ENCODE measurements around the gene MPP3. TPM values are rescaled to one million over a fixed set of nuclear protein-coding genes. Genes with fewer than 3 reads are reported as not detected.

The MPP3 gene
- total RNA-seq, 1 experiment from 2014 or later: 6.9 TPM

- H2BK12ac ChIP-seq (ENCODE audit: insufficient read length, low read depth, low read length): no peak overlapping the region
- no peak overlapping the region for H3K27ac ChIP-seq (ENCODE audit: insufficient read length, low read depth, low read length)
- peaks cover 0 to 2% of the 10 kb centered on the region in 2 experiments; a peak in 1 of 5 replicates for H3K9me3 Mint-ChIP-seq
- H3K27me3 ChIP-seq (ENCODE audit: insufficient read depth, low read length): no peaks in the 10 kb centered on the region
- no peak overlapping the region for H3K4me3 Mint-ChIP-seq
- no peak overlapping the region for H2BK120ac ChIP-seq (ENCODE audit: low read depth, low read length, poor library complexity, severe bottlenecking)
- H4K20me1 ChIP-seq (ENCODE audit: control insufficient read depth, insufficient read depth, insufficient read length): no peaks in the 10 kb centered on the region
- H4K8ac ChIP-seq (replicated peaks; ENCODE audit: insufficient read length, low read depth, low read length): no peak overlapping the region
- peaks cover 0 to 5% (median 2%) of the 10 kb centered on the region in 3 experiments; a peak in 6 of 7 replicates for H3K36me3 Mint-ChIP-seq (ENCODE audit: insufficient read depth in 1 of 3, low read depth in 3 of 3)
- no peak overlapping the region for H3T11ph ChIP-seq (ENCODE audit: low read length)
- H4K91ac ChIP-seq (ENCODE audit: insufficient read length, low read depth, low read length): no peak overlapping the region
- TF ChIP-seq CTCF (conservative IDR thresholded peaks at IDR 0.05): no peak
- no peak overlapping the region for H3K23ac ChIP-seq (ENCODE audit: insufficient read length, low read depth, low read length)
- H2BK15ac ChIP-seq (ENCODE audit: low read depth, low read length): no peak overlapping the region
- no peak overlapping the region for H3K4ac ChIP-seq (ENCODE audit: low read depth, low read length)
- no peak overlapping the region for H3K18ac ChIP-seq (ENCODE audit: insufficient read length, low read depth, low read length)
- H3K23me2 ChIP-seq (ENCODE audit: insufficient read length, low read depth, low read length, poor library complexity, severe bottlenecking): no peaks in the 10 kb centered on the region
- no peak overlapping the region for H2AK5ac ChIP-seq (ENCODE audit: insufficient read length, low read length)
- no peaks in the 10 kb centered on the region for H3K79me2 ChIP-seq (ENCODE audit: insufficient read depth, low read length)
- H2BK20ac ChIP-seq (ENCODE audit: low read depth, low read length, poor library complexity, severe bottlenecking): no peak overlapping the region
- DNase-seq: no peak
- H4K5ac ChIP-seq (ENCODE audit: insufficient read length, low read depth, low read length): no peak overlapping the region
- no peak overlapping the region for H3K14ac ChIP-seq (ENCODE audit: insufficient read depth, low read length)
- no peak overlapping the region for H3K9ac ChIP-seq (ENCODE audit: extremely low read depth, insufficient read length, low read length)
- WGBS (ENCODE audit: extremely low coverage, insufficient read length, low lambda C conversion rate): no CpG with 5 or more reads among the region's 4 CpGs
- no peaks in the 10 kb centered on the region for H3K79me1 ChIP-seq (ENCODE audit: insufficient read depth, low read depth, low read length, poor library complexity, severe bottlenecking)
- no peak overlapping the region for H2AFZ ChIP-seq (ENCODE audit: low read length)
- H3K4me1 ChIP-seq (ENCODE audit: insufficient read depth, low read length): peaks cover 3% of the 10 kb centered on the region; the same call in 1 of the 2 replicates
- peaks cover 30 to 34% of the 10 kb centered on the region in 2 experiments for H3K4me1 Mint-ChIP-seq
- no peak overlapping the region for H3K4me2 ChIP-seq (ENCODE audit: insufficient read depth, insufficient read length, low read length)
- no peaks in the 10 kb centered on the region; the same call in 1 of the 2 replicates for H3K27me3 Mint-ChIP-seq (ENCODE audit: low read depth)
- no peak overlapping the region for H3K56ac ChIP-seq (ENCODE audit: insufficient read length, low read depth, low read length)
- no peaks in the 10 kb centered on the region for H3K9me3 ChIP-seq (ENCODE audit: control insufficient read depth, low read depth, low read length)
- H2BK5ac ChIP-seq (ENCODE audit: insufficient read length, low read length): no peak overlapping the region
- no peak overlapping the region for H3K27ac Mint-ChIP-seq
Measured at GRCh38 chr17:43808076-43808475, 24.9 kb downstream of the MPP3 start.

Data from H9 (cell line).